GM19324 (cell line): ENCODE data around the gene C11orf21.
"Not testable (repeated sequence)": the region's sequence is repeated elsewhere in the genome, so short reads cannot be mapped to it uniquely, and the experiment has no call there.

ENCODE experiments used
- ATAC-seq: cut with Tn5 transposase; IDR thresholded peaks from one replicate; pipeline ENCODE4 v1.9.1; 2021; ENCODE audit warnings: mild to moderate bottlenecking, moderate library complexity; ENCODE audit not compliant: unreplicated experiment, low FRiP score

Gene C11orf21

DNA sequence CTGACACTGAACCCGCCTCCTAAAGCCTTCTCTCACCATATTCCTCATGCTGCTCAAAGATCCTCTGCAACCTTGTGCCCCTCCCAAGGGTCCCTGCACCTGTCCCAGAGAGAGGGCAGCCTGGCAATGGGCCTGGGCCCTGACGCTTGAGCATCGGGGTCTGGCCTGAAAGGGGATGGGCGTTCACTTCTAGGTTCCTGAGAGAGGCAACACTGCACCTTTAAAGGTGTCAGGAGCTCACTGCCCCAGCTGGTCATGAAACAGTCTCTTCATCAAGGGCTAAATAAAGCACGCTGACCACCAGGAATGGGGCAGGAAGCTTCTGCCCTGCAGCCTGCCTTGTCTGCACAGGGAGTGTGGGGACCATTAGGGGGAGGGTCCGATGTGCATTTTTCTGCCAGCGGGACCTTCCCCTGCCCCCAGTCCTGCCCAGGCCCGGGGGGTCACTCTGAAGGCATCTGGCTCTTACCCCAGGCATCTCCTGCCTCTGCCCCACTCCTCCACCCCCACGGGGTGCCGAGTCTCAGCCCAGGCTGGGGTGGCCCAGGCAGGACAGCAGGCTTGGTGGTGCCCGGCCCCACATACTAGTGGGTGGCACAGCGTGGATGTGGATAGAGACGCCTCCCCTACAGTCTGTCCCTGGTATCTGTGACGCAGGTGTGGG lies 3.5 kb downstream of the C11orf21 start:
- ATAC-seq: no peak

DNA sequence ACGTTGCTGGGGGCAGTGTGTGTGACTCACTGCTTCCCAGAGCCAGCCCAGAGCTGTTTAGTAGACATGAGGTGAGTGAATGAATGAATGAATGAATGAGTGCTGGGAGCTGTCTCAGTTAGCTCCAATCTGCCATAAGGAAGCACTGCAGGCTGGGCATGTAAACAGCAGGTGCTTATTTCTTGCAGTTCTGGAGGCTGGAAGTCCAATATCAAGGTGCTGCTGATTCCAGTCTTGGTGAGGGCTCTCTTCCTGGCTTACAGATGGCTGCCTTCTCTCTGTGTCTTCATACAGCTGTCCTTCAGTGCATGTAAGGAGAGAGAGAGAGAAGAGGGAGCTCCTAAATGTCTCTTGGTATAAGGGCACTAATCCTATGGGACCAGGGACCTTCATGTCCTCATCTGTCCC lies 4.1 kb downstream of the C11orf21 start:
- ATAC-seq: no peak

DNA sequence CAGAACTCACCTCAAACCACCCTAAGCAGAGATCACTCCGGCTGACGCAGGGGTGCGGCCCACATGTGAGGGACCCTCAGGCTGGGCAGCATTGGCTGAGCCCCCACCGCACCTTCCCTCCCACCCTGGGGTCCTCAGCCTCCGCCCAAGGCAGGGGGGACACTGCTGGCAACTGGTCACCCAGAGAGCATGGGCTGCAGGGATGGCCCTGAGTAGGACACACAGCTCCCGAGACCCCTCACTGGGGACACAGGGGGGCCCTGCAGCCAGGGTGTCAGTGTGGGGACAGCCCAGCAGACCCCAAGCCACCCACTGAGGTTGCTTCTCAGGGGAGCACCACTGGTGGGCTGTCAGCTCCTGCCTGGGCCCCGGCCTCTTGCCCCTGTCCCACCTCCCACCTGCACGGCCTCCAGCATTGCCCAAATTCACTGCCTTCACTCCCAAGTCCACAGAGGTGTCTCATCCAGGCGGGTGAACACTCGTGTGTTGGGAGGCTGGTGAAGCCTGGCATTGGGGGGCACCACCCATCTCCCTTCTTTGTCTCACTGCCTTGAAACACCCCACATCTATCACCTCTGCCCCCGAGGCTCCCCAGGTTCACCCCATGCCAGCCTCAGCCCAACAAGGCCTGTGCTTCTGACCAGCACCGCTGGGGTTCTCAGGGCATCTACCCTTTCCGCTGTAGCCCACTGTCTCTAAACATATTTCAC lies 4.7 kb downstream of the C11orf21 start:
- no peak for ATAC-seq

DNA sequence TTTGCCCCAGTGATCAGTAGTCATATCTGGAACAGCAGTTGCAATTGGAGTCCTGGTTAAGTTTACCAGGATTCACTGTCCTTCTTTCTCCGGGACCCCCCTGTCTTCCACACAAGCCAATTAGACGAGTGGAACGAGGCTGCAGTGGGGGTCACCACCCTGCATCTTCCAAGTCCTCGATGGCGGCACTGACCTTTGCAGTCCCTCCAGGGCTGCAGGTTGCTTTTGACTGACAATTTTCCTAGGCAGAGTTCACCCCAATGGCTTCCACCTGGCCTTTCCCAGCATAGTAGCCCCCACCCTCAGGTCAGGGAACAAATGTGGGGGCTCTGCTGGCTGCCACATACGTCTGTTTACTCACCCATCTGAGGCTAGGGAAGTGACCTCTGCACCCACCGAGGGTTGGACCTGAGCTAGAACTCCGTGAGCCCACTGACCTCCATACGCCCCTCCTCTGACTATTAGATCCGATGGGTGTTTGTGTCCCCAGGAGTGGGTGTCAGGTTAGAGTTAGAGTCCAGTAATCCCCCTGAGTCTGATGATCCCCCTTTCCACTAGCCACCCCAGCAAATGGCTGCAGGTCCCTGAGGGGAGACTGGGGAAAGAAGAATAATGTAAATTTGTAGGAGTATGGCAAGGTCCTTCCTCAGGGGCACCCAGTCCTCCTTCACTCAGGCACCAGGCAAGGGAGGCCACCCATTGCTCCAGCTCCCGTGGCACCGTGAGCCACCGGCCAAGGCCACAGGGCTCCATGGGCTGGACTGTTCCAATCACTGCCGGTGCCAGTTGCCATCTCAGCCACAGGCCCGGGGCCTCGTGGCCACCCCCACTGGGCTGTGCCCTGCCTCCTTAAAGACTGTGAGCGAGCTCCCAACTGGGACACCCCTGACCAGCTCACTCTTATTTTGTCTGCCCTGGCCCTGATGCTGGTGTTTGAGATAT lies 5.5 kb downstream of the C11orf21 start:
- no peak for ATAC-seq

DNA sequence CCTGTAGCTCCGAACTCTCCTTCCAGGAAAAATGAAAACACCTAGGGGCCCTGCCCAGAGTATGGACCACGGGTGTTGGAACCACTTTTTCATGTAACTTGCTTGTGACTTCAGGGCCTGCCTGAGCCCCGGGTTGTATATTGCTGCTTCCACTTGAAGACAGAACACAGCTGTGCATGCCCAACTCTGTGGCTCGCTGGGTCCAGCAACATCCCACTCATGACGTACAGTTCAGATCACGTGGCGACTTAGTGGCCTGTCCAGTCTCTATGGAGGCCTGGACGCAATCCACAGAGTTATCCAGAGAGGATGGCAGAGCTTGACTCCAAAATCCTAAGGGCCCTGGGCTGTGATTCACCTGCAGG lies 6.8 kb downstream of the C11orf21 start:
- no peak for ATAC-seq

DNA sequence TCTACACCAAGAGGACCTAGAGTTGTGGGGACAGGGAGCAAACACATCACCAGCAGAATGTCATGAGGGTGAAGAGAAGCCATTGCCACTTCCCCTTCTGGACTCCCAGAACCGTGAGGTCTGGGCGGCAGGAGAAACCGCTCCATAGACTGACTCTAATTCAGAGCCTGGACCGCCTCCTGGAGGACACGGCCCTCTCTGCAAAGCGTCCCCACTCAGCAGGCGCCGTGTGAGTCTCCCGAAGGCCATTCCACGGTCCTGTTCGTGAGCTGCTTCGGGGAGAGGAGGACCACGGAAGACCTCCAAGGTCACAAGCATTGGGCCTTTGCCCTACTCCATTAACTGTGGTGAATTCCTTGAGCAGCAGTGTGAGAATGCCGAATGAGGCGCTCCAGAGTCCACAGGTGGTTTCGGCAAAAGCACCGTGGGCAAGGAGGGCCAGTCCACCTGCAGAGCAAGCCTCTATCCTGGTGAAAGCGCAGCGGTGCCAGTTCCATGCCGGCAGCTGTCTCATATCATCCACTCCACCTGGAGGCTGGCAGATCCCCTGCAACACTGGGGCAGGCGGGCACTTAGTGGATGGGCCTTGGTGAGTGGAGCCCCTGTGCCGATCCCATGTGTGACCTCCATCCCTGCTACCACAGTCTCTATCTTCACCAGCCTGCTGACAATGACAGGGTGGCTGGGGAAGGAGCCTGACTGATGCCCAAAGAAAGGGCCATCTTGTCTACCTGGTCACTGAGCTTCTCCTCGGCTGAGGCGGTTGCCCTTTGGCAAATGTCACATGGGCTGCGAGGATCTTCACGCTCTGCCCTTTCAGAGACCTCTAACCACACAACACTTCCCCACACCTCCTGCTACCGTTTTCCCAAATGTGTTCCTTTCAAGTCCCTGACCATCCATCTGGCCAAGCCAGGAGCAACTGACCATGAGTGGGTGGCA lies 7.5 kb downstream of the C11orf21 start:
- no peak for ATAC-seq

DNA sequence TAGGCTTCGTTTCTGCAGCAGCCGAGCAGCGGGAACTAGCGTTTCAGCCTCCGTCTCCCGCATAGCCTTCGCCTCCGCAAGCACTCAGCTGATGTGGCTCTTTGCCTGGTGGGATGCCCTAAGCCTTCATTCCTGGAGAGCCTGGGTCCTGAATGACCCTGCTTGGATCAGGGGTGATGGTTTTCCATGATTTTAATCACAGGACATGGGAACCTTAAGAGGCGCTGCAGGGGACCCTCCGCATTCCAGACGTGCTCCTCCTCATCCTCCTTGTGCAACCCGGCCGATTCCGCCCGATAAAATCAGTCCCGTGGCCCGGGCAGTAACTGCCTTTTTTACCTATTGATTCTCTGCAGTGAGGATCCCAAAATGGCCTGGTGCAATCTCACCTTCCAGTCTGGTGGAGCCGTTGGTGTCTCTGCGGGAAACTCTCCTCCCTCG lies 8.2 kb downstream of the C11orf21 start:
- no peak for ATAC-seq

DNA sequence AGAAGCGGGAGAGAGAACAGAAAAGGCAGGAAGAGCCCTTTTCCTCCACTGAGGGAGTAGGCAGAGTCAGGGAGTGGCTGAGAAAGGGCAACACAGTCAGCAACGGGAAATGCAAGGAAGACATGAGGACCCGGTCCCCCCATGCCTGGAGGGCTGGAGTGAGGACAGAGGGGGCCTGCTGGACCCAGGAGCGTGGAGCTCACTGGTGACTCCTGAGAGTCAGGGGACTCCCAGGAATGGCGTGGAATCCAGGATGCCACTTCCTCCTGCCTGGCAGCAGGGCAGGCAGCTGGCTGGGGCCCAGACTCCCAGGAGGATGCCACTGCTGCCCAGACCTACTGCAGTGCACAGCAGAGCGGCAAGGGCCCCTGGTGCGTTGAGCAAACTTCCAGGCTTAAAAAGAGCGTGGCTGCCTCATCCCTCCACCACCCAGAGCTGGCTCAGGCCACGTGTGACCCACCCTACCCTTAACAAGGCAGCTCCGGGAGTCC lies 11.3 kb downstream of the C11orf21 start:
- no peak for ATAC-seq

DNA sequence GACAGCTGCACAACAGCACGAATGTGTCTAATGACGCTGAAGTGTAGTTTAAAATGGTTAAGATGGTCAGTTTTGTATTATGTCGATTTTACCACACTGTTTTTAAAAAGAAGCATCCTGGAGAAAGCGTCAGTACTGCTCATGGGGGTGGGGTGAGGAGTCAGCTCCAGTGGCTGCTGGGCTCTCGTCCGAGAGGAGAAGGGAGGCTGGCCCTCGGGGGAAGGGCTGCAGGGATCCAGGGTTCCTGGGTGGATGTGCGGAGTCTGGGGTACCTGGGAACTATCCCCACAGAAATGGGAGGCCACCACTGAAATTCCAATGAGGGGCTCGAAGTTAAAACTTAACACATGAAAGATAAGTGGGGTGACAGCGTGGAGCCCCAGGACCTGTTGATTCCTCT lies 11.9 kb downstream of the C11orf21 start:
- ATAC-seq: no peak

DNA sequence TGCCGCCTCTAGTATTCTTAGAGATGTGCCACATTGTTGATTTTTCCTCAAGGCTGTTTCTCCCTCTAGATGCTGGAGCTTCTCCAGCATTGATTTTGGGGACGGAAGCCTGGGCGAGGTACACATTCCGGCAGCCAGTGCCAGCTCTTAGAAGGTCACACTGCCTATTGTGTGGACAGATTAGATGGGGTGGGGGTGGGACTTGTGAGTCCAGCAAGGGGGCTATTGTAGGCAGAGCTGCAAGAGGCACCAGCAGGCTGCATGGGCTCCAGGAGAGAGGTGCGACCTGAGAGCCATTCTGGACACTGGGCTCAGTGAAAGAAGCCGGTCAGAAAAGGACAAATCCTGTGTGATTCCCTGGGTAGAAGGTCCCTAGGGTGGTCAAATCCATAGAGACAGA lies 12.4 kb downstream of the C11orf21 start:
- no peak for ATAC-seq

DNA sequence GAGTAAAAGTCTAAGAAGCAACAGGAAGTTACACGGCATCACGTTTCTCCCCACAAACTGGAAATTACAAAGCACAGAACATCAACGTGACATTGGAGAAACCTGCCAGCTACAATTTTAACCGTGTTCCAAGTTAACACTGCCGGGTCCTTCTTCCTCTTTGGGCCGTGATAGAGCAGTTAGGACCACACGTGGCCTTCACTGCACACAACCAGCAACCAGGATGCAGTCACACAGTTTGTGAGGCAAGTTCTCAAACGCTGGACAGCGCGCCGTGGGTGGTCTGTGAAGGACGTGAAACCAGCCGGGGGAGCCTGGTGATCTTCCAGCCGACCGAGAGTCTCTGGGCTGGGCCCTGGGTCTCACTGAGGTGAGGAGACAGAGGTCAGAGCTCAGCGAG lies 14.6 kb downstream of the C11orf21 start:
- no peak for ATAC-seq

DNA sequence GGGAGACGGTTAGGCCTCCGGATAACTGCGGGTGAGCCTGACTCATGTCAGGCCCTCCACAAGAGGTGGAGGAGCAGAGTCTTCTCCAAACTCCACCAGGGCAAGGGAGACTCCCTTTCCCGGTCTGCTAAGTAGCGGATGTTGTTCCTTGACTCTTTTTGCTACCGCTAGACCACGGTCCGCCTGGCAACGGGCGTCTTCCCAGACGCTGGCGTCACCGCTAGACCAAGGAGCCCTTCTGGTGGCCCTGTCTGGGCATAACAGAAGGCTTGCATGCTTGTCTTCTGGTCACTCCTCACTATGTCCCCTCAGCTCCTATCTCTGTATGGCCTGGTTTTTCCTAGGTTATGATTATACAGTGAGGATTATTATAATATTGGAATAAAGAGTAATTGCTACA lies 15.4 kb downstream of the C11orf21 start:
- not testable (repeated sequence) for ATAC-seq

DNA sequence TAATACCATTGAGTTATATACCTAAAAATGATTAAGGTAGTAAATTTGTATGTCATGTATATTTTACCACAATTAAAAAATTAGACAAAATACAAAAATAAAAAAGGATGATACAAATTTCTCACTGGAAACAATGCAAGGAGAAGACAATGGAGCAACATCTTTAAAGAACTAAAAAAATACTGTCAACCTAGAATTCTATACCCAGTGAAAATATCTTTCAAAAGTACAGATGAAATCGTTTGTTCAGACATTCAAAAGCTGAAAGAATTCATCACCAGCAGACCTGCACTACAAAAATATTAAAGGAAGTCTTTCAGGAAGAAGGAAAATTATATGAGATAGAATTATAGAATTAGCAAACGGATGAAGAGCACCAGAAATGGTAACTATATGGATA lies 21.5 kb downstream of the C11orf21 start:
- ATAC-seq: no peak

DNA sequence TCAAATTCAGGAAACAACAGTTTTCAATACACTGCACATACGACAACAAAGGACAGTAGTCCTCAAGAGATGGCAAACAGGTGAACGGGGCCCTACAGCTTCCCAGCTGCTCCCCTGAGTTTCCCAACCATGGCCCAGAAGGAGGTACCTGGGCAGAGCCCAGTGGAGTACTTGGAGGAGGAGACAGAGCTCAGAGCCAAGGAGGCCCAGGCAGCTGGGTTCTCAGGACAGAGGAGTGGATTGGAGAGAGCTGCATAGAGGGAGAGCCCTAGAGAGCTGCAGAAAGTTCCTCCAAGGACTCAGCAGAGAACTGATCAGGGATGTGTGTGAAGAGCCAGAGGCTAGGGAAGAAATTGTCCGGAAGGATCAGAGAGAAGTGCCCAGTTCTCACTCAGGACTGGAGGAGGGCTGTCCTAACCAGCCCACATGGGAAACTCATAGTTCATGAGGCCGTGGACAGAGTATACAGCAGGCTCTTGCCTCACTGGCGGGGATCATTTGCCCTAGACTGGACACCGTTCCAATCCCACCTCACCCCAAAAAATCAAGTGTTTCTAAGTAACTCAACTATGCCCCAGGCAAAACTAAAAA lies 23.7 kb downstream of the C11orf21 start:
- ATAC-seq: no peak

DNA sequence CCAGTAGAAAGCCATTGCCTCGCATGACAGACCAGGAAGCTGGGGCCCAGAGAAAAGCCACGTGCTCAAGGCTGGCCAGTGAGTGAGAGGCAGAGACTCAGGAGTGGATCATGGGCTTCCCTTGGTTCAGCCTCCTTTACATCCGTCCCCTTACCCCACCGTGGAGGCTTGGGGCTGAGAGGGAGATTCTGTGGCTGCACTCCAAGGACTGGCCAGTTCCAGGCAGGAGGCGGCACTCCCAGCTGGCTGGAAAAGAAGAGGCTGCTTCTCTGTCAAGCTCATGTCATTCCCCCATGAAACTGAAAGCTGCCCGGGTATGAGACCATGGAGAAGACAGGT lies 24.7 kb downstream of the C11orf21 start:
- ATAC-seq: no peak

DNA sequence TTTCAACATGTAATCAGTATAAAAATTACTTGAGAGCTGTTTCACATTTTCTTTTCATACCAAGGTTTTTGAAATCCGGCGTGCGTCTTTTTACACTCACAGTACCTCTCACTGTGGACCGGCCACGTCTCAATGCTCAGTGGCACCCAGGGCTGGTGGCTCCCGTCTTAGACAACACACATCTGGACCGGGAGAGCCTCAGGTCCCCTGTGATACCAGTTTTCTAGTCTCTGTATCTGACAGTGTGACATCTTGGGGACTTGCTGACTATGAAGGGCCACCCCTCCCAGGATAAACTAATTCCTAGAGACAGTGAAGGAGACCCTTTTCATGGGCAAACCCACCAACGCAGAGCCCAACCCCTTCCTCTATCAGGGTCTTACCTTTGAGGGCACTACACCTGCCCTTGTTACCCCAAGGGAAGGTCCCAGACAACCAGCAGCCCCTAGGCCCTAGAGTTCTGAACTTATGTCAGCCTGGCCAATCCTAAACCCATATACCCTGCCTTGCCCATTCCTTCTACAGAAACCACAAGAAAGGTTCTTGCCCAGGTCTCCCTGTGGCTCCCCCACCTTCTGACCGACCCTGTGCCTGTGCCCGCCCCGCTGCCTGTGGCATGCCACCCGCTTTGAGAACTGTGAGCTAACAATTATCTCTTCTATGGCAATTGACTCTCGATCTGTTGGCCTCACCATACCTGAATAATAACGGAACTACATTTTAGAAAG lies 25.3 kb downstream of the C11orf21 start:
- no peak for ATAC-seq

DNA sequence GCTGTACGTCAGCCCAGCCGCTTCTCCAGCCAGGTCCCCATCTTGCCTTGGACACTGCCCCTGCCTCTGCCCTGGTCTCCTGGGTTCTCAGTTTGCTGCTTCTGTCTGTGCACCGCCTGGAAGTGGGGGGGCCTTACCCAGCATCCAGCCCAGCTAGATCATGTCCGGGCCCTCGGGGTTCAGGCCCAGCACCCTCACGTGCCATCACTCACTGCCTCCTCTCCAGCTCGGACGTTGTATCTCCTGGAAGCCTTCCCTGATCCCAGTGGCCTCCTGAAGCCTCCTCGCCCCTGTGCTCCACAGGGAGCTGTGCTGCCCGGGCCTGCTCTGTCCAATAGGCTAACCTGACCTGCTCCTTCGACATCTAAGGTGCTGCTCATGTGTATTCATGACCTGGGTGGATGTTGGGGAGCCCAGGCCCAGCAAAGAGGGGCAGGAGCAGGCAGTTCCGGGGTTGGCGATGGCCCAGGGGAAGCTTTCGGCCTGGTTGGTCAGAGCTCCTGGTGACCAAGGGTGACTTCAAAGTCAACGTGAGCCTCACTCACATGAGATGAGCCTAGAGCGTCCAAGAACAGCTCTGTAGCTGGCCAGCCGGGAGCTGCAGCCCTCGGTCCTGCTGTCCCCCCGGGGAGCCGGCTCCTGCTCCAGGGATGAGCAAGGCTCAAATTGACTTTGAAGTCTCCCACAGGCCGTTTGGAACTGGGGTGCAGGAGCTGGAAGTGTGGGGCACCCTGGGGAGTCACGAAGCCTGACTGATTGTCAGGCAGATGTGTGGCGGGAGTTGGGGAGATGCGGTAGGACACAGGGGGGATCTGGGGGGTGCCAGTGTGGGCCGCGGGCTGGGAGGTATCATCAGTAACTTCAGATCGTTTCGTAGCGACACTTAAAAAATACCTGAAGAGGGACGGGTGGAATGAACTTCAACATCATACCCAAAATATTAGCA lies 26.1 kb downstream of the C11orf21 start:
- no peak for ATAC-seq

DNA sequence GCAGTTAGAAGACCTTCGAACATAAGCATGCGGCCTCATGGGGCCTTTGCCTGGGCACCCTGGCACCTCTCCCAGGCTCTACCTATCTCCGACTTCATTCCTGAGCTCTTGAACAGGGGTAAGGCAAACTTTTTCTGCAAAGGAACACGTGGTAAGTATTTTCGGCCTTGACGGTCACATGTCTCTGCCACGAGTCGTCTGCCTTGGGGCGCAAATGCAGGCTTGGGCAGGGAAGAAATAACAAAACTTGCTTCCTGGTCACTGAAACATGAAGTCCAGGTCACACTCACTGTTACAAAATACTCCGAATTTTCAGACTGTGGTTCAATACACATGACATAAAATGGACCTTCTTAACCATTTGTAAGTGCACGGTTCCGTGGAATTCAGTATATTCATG lies 27.9 kb downstream of the C11orf21 start:
- no peak for ATAC-seq
